ENCODE measurements around the gene SH3D19.
"Not testable (repeated sequence)": the region's sequence is repeated elsewhere in the genome, so short reads cannot be mapped to it uniquely, and the experiment has no call there.

Gene SH3D19

DNA sequence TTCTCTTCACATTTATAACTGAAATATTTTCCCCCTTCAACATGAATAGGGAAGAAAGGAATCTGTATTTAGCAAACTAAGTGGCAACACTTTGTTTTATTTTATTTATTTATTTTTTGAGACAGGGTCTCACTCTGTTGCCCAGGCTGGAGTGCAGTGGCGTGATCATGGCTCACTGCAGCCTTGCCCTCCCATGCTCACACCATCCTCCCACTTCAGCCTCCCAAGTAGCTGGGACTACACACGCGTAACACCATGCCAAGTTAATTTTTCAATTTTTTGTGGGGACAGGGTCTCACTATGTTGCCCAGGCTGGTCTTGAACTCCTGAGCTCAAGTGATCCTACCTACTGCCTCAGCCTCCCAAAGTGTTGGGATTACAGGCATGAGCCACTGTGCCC lies 189.4 kb downstream of the SH3D19 start:
- H3K4me3 Mint-ChIP-seq; H3K27ac Mint-ChIP-seq (ENCODE audit: low read depth); H3K9me3 Mint-ChIP-seq; DNase-seq (ENCODE audit: low spot score in 2 of 2); ATAC-seq (replicated peaks; ENCODE audit: extremely low read depth, poor library complexity, severe bottlenecking); H3K4me1 Mint-ChIP-seq; H3K27me3 Mint-ChIP-seq: not testable (repeated sequence)
- peaks cover 13% of the 10 kb centered on the region for H3K36me3 Mint-ChIP-seq (ENCODE audit: insufficient read depth)

DNA sequence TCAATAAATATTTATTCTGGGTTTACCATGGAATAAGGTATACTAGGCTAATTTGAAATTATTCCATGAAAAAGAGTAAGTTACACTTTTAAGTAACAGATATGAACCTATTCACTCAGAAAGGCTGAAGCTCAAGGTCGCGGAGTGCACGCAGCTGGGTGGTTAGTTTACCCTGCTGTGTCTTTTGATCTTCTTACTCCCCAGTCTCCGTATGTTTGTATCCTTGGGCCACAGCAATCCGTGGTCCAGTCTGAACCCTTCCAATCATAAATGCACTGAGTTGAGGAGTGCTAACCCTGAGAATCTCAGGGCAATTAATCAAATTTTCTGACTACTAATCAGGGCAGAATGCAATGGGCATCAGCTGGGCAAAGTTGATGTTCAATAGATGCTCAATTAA lies 192.1 kb downstream of the SH3D19 start:
- ATAC-seq (replicated peaks; ENCODE audit: extremely low read depth, poor library complexity, severe bottlenecking) = no peak
- Mint-ChIP-seq H3K27ac (ENCODE audit: low read depth) (no peak overlapping the region), H3K9me3 (no peaks in the 10 kb centered on the region), H3K36me3 (ENCODE audit: insufficient read depth) (peaks cover 9% of the 10 kb centered on the region), H3K4me1 (no peaks in the 10 kb centered on the region), H3K27me3 (no peaks in the 10 kb centered on the region), H3K4me3 (no peak overlapping the region)
- DNase-seq (ENCODE audit: low spot score in 2 of 2) = no peak

DNA sequence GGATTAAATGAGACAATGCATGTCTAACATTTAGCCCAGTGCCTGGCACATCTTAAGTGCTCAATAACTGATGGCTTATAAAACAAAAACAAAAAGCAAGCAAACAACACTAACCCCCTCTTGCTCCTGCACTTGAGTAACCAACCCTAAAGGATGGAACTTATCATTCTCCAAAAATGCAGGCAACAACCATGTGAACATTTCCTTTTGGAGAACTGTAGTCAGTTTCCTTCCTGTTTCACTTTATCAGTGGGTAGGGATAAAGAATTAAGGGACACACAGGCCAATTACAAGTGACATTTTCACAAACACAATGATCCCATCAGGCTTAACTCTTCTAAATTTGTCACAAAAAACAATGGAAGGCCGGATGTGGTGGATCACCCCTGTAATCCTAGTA lies 195.6 kb downstream of the SH3D19 start:
- H3K9me3 Mint-ChIP-seq = no peaks in the 10 kb centered on the region
- H3K27me3 Mint-ChIP-seq = no peaks in the 10 kb centered on the region
- H3K27ac Mint-ChIP-seq (ENCODE audit: low read depth) = no peak overlapping the region
- no peaks in the 10 kb centered on the region for H3K4me1 Mint-ChIP-seq
- ATAC-seq (replicated peaks; ENCODE audit: extremely low read depth, poor library complexity, severe bottlenecking) = no peak
- H3K4me3 Mint-ChIP-seq = no peak overlapping the region
- H3K36me3 Mint-ChIP-seq (ENCODE audit: insufficient read depth) = peaks cover 9% of the 10 kb centered on the region
- no peak for DNase-seq (ENCODE audit: low spot score in 2 of 2)

DNA sequence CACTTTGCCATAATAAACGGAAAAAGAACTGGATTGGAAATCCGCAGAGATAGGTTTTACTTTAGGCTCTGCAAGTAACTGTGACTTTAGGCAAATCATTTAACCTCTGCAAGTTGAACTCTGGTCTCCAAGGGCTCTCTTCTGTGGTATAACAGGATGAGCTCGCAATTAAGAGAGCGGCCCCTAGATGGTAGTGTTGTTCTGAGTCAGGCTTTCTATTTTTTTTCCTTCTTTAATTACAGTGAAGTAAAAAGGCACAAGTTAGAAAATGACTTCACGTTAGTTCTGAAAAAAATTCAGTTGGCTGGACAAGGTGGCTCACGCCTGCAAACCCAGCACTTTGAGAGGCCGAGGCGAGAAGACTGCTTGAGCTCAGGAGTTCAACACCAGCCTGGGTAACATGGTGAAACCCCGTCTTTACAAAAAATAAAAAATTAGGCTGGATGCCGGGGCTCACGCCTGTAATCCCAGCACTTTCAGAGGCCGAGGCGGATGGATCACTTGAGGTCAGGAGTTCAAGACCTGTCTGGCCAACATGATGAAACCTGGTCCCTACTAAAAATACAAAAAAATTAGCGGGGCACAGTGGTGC lies 207.9 kb downstream of the SH3D19 start:
- DNase-seq (ENCODE audit: low spot score in 2 of 2) (peak in 1 of 2 donors; percentile 29), ATAC-seq (replicated peaks; ENCODE audit: extremely low read depth, poor library complexity, severe bottlenecking) (no peak)
- H3K36me3 Mint-ChIP-seq (ENCODE audit: insufficient read depth) = peaks cover 7% of the 10 kb centered on the region
- no peaks in the 10 kb centered on the region for H3K9me3 Mint-ChIP-seq
- peaks cover 5% of the 10 kb centered on the region for H3K4me1 Mint-ChIP-seq
- H3K4me3 Mint-ChIP-seq = no peak overlapping the region
- no peak overlapping the region for H3K27ac Mint-ChIP-seq (ENCODE audit: low read depth)
- H3K27me3 Mint-ChIP-seq = no peaks in the 10 kb centered on the region

DNA sequence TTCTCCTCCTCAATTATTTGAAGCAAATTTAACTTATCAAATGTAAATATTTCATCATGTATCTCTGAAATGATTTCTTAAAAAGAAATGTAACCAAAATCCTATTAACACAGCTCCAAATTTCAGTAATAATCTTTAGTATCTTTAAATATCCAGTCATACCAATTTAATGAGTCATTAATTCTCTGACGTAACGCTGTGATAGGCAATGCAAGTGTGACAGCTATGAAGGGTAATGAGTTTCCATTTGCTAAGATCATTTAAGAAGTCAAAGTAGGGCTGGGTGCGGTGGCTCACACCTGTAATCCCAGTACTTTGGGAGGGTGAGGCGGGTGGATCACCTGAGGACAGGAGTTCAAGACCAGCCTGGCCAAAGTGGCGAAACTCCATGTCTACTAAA lies 210.4 kb downstream of the SH3D19 start:
- Mint-ChIP-seq H3K4me1 (peaks cover 5% of the 10 kb centered on the region), H3K9me3 (no peaks in the 10 kb centered on the region), H3K27ac (ENCODE audit: low read depth) (no peak overlapping the region), H3K36me3 (ENCODE audit: insufficient read depth) (peaks cover 11% of the 10 kb centered on the region), H3K4me3 (no peak overlapping the region), H3K27me3 (no peaks in the 10 kb centered on the region)
- ATAC-seq (replicated peaks; ENCODE audit: extremely low read depth, poor library complexity, severe bottlenecking) (no peak), DNase-seq (ENCODE audit: low spot score in 2 of 2) (no peak)

DNA sequence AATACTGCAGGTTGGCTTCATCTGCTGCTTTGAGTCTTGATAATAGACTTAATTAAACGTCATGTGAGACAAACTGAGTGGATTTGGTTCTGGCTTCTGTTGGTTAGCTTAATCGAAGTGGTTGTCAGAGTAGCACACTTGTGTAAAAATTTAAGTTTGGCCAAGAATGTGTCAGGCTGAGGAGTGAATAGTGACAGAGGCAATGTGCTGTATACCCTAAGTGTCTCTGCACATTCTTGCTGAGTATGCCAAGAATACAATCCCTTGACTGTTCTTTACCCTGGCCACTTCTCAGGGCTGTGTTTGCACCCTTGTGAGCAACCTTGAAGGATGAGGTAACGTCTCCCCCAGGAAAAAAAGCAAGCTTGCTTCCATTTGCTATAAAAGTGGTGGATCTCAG lies 211.1 kb downstream of the SH3D19 start:
- H3K9me3 Mint-ChIP-seq = no peaks in the 10 kb centered on the region
- peaks cover 7% of the 10 kb centered on the region for H3K36me3 Mint-ChIP-seq (ENCODE audit: insufficient read depth)
- DNase-seq (ENCODE audit: low spot score in 2 of 2) (no peak), ATAC-seq (replicated peaks; ENCODE audit: extremely low read depth, poor library complexity, severe bottlenecking) (no peak)
- H3K27me3 Mint-ChIP-seq = no peaks in the 10 kb centered on the region
- no peak overlapping the region for H3K4me3 Mint-ChIP-seq
- H3K4me1 Mint-ChIP-seq = peaks cover 5% of the 10 kb centered on the region
- no peak overlapping the region for H3K27ac Mint-ChIP-seq (ENCODE audit: low read depth)

DNA sequence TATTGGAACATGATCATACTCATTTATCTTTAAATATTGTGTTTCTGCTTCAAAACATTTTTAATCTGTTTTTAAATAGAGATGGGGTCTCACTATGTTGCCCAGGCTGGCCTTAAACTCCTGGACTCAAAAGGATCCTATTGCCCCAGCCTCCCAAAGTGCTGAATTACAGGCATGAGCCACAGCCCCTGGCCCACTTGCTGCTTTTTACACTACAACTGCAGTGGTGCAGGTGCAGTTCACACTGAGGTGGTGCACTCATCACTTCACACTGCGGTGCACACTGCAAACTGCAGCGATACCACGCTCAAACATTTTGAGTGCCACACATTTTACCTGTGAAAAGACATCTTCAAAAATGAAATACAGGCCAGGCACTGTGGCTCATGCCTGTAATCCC lies 215.2 kb downstream of the SH3D19 start:
- H3K4me3 Mint-ChIP-seq = no peak overlapping the region
- H3K27ac Mint-ChIP-seq (ENCODE audit: low read depth) = no peak overlapping the region
- no peak for DNase-seq (ENCODE audit: low spot score in 2 of 2)
- no peak for ATAC-seq (replicated peaks; ENCODE audit: extremely low read depth, poor library complexity, severe bottlenecking)
- H3K4me1 Mint-ChIP-seq = no peaks in the 10 kb centered on the region
- H3K27me3 Mint-ChIP-seq = no peaks in the 10 kb centered on the region
- H3K36me3 Mint-ChIP-seq (ENCODE audit: insufficient read depth) = peaks cover 29% of the 10 kb centered on the region
- H3K9me3 Mint-ChIP-seq = no peaks in the 10 kb centered on the region

DNA sequence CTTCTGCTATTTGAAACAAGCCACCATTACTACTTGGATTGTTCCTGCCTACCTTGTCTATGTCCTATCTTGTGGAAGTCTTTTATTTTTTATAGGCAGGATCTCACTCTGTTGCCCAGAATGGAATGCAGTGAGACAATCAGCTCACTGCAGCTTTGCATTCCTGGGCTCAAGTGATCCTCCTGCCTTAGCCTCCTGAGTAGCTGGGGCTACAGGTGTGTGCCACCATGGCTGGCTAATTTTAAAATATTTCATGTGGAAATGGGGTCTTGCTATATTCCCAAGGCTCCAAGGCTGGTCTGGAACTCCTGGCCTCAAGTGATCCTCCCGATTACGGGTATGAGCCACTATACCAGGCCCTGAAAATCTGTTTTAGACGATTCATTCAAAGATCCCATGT lies 218.3 kb downstream of the SH3D19 start:
- Mint-ChIP-seq H3K27ac (ENCODE audit: low read depth) (peak overlapping the region; percentile 27), H3K36me3 (ENCODE audit: insufficient read depth) (peaks cover 56% of the 10 kb centered on the region), H3K27me3 (no peaks in the 10 kb centered on the region)

DNA sequence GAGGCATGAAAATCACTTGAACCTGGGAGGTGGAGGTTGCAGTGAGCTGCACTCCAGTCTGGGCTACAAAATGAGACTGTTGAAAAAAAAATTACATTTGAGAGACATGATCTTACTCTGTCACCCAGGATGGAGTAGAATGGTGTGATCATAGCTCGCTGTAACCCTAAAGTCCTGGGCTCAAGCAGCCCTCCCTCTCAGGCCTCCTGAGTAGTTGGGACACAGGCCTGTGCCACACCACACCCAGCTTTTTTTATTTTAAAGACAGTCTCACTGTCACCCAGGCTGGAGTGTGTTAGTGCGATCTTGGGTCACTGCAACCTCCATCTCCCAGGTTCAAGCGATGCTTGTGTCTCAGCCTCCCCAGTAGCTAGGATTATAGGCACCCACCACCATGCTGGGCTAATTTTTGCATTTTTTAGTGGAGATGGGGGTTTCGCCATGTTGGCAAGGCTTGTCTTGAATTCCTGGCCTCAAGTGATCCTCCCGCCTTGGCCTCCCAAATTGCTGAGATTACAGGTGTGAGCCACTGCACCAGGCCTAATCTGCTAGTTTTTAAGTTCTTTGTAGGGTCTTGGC lies 219.9 kb downstream of the SH3D19 start:
- no peak overlapping the region for H3K27ac Mint-ChIP-seq (ENCODE audit: low read depth)
- H3K27me3 Mint-ChIP-seq = no peaks in the 10 kb centered on the region
- no peak overlapping the region for H3K4me3 Mint-ChIP-seq
- H3K9me3 Mint-ChIP-seq = no peaks in the 10 kb centered on the region
- H3K4me1 Mint-ChIP-seq = peaks cover 12% of the 10 kb centered on the region
- peaks cover 67% of the 10 kb centered on the region for H3K36me3 Mint-ChIP-seq (ENCODE audit: insufficient read depth)
- ATAC-seq (replicated peaks; ENCODE audit: extremely low read depth, poor library complexity, severe bottlenecking) = no peak
- DNase-seq (ENCODE audit: low spot score in 2 of 2) = no peak

More for the DNA sequence above, 218.3 kb downstream of the SH3D19 start:
- no peaks in the 10 kb centered on the region for H3K9me3 Mint-ChIP-seq
- ATAC-seq (replicated peaks; ENCODE audit: extremely low read depth, poor library complexity, severe bottlenecking) (no peak), DNase-seq (ENCODE audit: low spot score in 2 of 2) (no peak)
- H3K4me1 Mint-ChIP-seq = no peaks in the 10 kb centered on the region
- no peak overlapping the region for H3K4me3 Mint-ChIP-seq

DNA sequence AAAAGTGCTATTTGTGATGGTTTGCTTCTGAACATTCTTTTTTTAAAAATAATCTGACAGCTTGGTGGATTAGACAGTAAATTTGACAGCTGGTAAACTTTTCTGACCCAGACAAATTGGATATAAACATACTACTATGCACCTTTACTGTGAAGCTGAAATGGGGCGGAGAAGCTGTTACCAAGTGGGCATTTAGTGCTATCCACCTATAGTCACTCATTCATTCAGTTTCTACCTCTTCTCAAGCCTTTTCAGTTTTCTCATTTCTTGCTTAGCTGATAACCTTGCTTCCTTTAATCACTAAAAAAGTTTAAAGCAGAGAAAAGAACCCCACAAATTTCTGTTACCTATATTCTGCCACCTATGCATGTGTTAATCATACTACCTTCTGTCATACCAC lies 220.8 kb downstream of the SH3D19 start:
- H3K4me3 Mint-ChIP-seq = no peak overlapping the region
- peaks cover 75% of the 10 kb centered on the region for H3K36me3 Mint-ChIP-seq (ENCODE audit: insufficient read depth)
- no peak for DNase-seq (ENCODE audit: low spot score in 2 of 2)
- H3K27ac Mint-ChIP-seq (ENCODE audit: low read depth) = no peak overlapping the region
- H3K4me1 Mint-ChIP-seq = peaks cover 20% of the 10 kb centered on the region
- H3K27me3 Mint-ChIP-seq = no peaks in the 10 kb centered on the region
- no peaks in the 10 kb centered on the region for H3K9me3 Mint-ChIP-seq
- ATAC-seq (replicated peaks; ENCODE audit: extremely low read depth, poor library complexity, severe bottlenecking) = no peak

DNA sequence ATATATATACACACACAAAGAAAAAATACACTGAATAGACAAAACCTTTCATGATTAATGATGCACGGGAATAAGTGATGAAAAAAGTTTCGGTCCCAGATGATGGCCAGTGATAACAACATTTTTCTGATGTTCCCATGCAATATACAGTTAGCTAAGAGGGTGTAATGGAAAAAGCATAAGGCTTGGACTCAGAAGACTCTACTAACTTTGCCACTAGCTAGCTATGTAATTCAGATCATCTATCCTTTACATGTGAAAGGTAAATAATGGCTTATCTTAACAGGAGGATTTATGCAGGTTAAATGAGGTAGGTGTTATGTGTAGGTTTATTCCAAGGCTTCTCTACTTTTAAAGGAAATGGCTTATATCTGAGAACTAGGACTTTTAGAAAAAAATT lies 221.6 kb downstream of the SH3D19 start:
- Mint-ChIP-seq H3K27ac (ENCODE audit: low read depth) (peak overlapping the region; percentile 51), H3K27me3 (no peaks in the 10 kb centered on the region), H3K4me3 (no peak overlapping the region), H3K4me1 (peaks cover 20% of the 10 kb centered on the region), H3K9me3 (no peaks in the 10 kb centered on the region), H3K36me3 (ENCODE audit: insufficient read depth) (peaks cover 79% of the 10 kb centered on the region)
- DNase-seq (ENCODE audit: low spot score in 2 of 2) (no peak), ATAC-seq (replicated peaks; ENCODE audit: extremely low read depth, poor library complexity, severe bottlenecking) (no peak)

DNA sequence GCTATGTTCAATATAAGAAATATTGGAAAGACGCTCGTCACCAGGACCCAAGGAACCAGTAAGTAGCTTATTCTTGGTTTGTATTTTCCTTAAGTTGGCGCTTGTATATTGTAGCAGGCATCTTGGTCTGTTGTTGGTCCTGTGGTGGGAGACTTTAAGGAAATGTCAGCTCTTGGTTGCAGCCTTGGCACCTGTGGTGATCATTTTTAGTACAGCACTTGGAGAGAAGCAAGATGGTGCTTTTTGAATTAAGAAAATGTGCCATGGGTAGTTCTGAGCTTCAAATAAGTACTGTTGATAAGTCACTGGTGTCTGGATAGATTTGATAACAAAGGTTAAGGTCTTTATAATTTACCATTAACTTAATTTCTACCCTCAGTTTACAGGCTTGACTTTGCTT lies 224.9 kb downstream of the SH3D19 start:
- Mint-ChIP-seq H3K9me3 (no peaks in the 10 kb centered on the region), H3K27me3 (no peaks in the 10 kb centered on the region), H3K36me3 (ENCODE audit: insufficient read depth) (peaks cover 59% of the 10 kb centered on the region), H3K27ac (ENCODE audit: low read depth) (peak overlapping the region; percentile 98), H3K4me1 (peaks cover 20% of the 10 kb centered on the region), H3K4me3 (peak overlapping the region; percentile 96)
- ATAC-seq (replicated peaks; ENCODE audit: extremely low read depth, poor library complexity, severe bottlenecking) (no peak), DNase-seq (ENCODE audit: low spot score in 2 of 2) (no peak)

DNA sequence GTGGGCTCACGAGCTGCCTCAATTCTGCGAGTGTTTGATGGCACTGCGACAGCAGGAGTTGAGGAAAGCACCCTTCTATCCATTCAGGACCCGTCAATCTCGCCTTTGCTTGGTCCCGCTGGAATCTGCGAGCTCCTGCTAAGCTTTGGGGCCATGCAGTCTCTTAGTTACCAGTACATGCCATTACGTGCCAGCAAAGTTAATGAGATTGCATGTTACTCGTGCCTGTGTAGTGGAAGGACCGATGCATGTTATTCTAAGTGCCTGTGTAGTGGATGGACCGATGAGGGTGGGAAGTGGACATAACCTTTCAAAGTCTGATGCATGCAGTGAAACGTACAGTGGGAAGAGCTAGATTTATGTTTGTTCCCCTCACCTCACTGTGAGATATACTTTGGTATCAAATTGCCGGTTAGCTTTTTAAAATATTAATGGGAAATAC lies 225.4 kb downstream of the SH3D19 start:
- no peaks in the 10 kb centered on the region for H3K9me3 Mint-ChIP-seq
- H3K36me3 Mint-ChIP-seq (ENCODE audit: insufficient read depth) = peaks cover 55% of the 10 kb centered on the region
- peak overlapping the region; percentile 98 for H3K27ac Mint-ChIP-seq (ENCODE audit: low read depth)

More for the DNA sequence above, 225.4 kb downstream of the SH3D19 start:
- DNase-seq (ENCODE audit: low spot score in 2 of 2) (no peak), ATAC-seq (replicated peaks; ENCODE audit: extremely low read depth, poor library complexity, severe bottlenecking) (peak; percentile 1)
- Mint-ChIP-seq H3K4me1 (peaks cover 20% of the 10 kb centered on the region), H3K27me3 (peaks cover 4% of the 10 kb centered on the region), H3K4me3 (peak overlapping the region; percentile 96)

Measured in central memory CD8-positive, alpha-beta T cell (primary cell).